Measurements from ENCODE around the gene GPR75. TPM values are rescaled to one million over a fixed set of nuclear protein-coding genes. Genes with fewer than 3 reads are reported as not detected.

The GPR75 gene
- total RNA-seq, 2 experiments from 2014 or later = 1.4 to 1.7 TPM

- no peak for DNase-seq
- H3K4me1 Mint-ChIP-seq = no peaks in the 10 kb centered on the region
- no peaks in the 10 kb centered on the region for H3K9me3 Mint-ChIP-seq
- H3K36me3 Mint-ChIP-seq (ENCODE audit: low read depth) = peaks cover 25% of the 10 kb centered on the region
- no peaks in the 10 kb centered on the region for H3K27me3 Mint-ChIP-seq
- ChIA-PET POLR2A (no interaction called here), CTCF (interaction anchor here (0.6 kb wide), 2 partner anchors 48 to 310 kb away, joined by 3 to 4 read pairs; no protein-coding TSS in a partner anchor)
- H3K27ac Mint-ChIP-seq = no peak overlapping the region
- no peak overlapping the region for H3K4me3 Mint-ChIP-seq
Measured at GRCh38 chr2:53818854-53819435, 40.8 kb downstream of the GPR75 start.

- DNase-seq = no peak
- Mint-ChIP-seq H3K9me3 (no peaks in the 10 kb centered on the region), H3K27ac (no peak overlapping the region), H3K36me3 (ENCODE audit: low read depth) (peaks cover 47% of the 10 kb centered on the region), H3K27me3 (no peaks in the 10 kb centered on the region), H3K4me1 (no peaks in the 10 kb centered on the region), H3K4me3 (no peak overlapping the region)
- ChIA-PET CTCF (no interaction called here), POLR2A (no interaction called here)
Measured at GRCh38 chr2:53813151-53813550, 46.6 kb downstream of the GPR75 start.

GRCh38 chr2:53811601-53812000 is 48.2 kb downstream of the GPR75 start:
- CTCF ChIA-PET = no interaction called here
- H3K9me3 Mint-ChIP-seq = no peaks in the 10 kb centered on the region
- peaks cover 40% of the 10 kb centered on the region for H3K36me3 Mint-ChIP-seq (ENCODE audit: low read depth)
- no peak overlapping the region for H3K4me3 Mint-ChIP-seq
- H3K27me3 Mint-ChIP-seq = no peaks in the 10 kb centered on the region
- POLR2A ChIA-PET = no interaction called here
- no peak for DNase-seq
- H3K4me1 Mint-ChIP-seq = no peaks in the 10 kb centered on the region
- no peak overlapping the region for H3K27ac Mint-ChIP-seq

Other genes starting within 250 kb of the GPR75 start
- gene CHAC2, start 92.2 kb downstream of the GPR75 start, total RNA-seq = 10 to 100 TPM in 1 of 2 experiments, 1 to 10 TPM in 1; 9.1 to 10.3 TPM
- gene ASB3, start 73.0 kb downstream of the GPR75 start, total RNA-seq = 10 to 100 TPM; 27.6 to 29.5 TPM
- gene ERLEC1, start 72.9 kb downstream of the GPR75 start, total RNA-seq = 10 to 100 TPM; 32.6 to 33.3 TPM
- gene PSME4, start 111.0 kb upstream of the GPR75 start, total RNA-seq = 10 to 100 TPM; 47.4 to 47.8 TPM

Measured in activated CD4-positive, alpha-beta memory T cell treated with anti-CD3 and anti-CD28 coated beads, Interleukin-2, amount 10 ng/mL, durations not matched to agents 7 days and 5 days (primary cell).